A673 (cell line): Measurements from ENCODE around the gene RNF115.

Experiments used
- CTCF ChIP-seq: fragments of 300-800, 200-600 bp; sonication (generic); conservative IDR thresholded peaks from 2 replicates; pipeline ENCODE4 v1.5.1; 2017; ENCODE audit warnings: low read depth, mild to moderate bottlenecking, antibody characterized with exemption, low read length, moderate library complexity, mixed read lengths
- EZH2 ChIP-seq: fragments of 200-600 bp; sonication (generic); IDR thresholded peaks from 2 replicates; pipeline ENCODE4 v1.6.1; 2017; ENCODE audit warnings: borderline replicate concordance, low read depth, mild to moderate bottlenecking, mixed read lengths, antibody characterized with exemption, low read length; ENCODE audit not compliant: poor library complexity, severe bottlenecking

GRCh38 chr1:145696630-145696960, 127.3 kb downstream of the RNF115 start:
- TF ChIP-seq EZH2 (no peak), CTCF (no peak)
